GM12875 (cell line): Measurements from ENCODE around the gene PTGIR.

Source experiments
- H3K4me3 ChIP-seq: one replicate; pipeline ENCODE4 v1.5.1; 2011; ENCODE audit warnings: low read depth, low read length, control low read depth
- CTCF ChIP-seq: IDR thresholded peaks from 2 replicates; pipeline ENCODE4 v1.5.1; 2011; ENCODE audit warnings: low read depth, mild to moderate bottlenecking, control low read depth, inconsistent platforms, low read length, moderate library complexity, borderline replicate concordance; ENCODE audit not compliant: insufficient read depth

The PTGIR gene

GRCh38 chr19:46605356-46605821, 19.5 kb downstream of the PTGIR start:
- no peak for TF ChIP-seq CTCF
- no peak overlapping the region for H3K4me3 ChIP-seq

- no peak for TF ChIP-seq CTCF
- H3K4me3 ChIP-seq: no peak overlapping the region
These were observed 20.0 kb downstream of the PTGIR start for GRCh38 chr19:46604781-46605355.

GRCh38 chr19:46603752-46604231, 21.1 kb downstream of the PTGIR start:
- TF ChIP-seq CTCF: no peak
- H3K4me3 ChIP-seq: no peak overlapping the region

GRCh38 chr19:46603195-46603637, 21.7 kb downstream of the PTGIR start:
- peak overlapping the region; percentile 97 for H3K4me3 ChIP-seq
- no peak for TF ChIP-seq CTCF

GRCh38 chr19:46602392-46603194, 22.3 kb downstream of the PTGIR start:
- TF ChIP-seq CTCF: no peak
- peak overlapping the region; percentile 97 for H3K4me3 ChIP-seq

- peak within 1 kb of the TSS; percentile 97 for H3K4me3 ChIP-seq
- no peak for TF ChIP-seq CTCF
These were observed 23.3 kb downstream of the PTGIR start, which contains the start of gene CALM3 for GRCh38 chr19:46601318-46602224. Gene CALM3, plus strand, starts transcription at chr19:46601330. Its CDS starts 105 bp downstream, at chr19:46601435.
